GM18502 (cell line): ENCODE results near the gene KITLG.
"Not testable (repeated sequence)": the region's sequence is repeated elsewhere in the genome, so short reads cannot be mapped to it uniquely, and the experiment has no call there.

ENCODE experiments used
- ATAC-seq: cut with Tn5 transposase; IDR thresholded peaks from one replicate; pipeline ENCODE4 v1.9.1; 2021; ENCODE audit warnings: mild to moderate bottlenecking; ENCODE audit not compliant: unreplicated experiment, poor library complexity

KITLG gene

DNA sequence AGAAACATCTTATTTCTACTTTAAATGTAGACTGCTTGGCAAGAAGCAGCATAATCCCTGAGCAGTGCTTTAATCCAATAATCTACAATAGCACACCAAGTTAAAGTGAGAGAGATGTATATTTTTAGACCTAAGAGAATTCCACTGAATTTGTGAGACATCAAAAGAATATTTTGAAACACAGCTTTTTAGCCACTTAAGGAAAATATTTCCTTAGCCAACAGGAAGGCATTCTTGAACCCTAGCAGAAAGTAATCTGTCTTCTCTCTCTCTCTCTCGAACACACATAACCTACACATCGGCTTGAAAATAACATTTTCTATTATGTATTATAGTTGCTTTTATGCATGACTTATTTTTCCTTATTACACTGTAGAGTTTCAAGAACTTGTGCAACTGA is 34.0 kb downstream of the KITLG start:
- no peak for ATAC-seq

DNA sequence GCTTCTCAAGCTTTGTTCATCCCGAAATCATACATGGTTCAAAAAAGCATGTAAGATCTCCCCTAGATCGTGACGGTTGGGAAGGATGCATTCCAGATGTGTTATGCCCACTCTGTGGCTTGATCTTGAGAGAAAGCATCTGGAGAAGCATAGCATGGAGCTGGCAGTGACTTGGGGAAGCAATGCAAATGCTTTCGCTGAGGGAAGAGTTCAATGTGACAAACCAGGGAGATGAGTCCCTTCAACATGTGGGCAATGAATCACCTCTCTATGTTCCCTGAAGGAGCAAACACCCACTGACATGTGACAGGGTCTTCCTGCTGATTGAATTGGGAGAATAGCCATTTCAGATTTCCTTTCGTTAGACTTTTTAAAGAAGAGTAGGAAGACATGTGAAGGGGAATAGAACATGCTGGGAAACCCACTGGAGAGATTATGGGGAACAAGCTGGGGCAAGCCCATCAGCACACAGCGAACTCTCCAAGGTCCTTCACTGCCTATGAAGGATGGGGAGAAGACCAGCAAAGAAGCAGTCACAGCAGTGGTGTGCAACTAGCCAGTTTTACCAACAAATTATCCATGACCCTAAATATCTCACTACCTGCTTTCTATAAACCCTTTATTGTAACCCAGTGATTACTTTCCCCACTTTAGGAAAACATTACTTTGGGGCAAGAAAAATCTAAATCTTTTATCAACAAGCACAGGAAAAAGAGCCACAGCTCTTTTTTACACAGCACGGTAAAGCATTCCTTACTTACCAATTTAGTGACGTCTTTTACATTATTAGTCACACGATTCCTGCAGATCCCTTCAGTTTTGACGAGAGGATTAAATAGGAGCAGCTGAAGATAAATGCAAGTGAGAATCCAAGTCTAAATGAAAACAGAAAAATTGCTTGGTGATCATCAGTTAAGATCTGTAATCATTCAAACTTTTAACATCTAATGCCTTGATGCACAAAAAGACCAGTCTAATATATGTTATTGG is 35.0 kb downstream of the KITLG start:
- no peak for ATAC-seq

DNA sequence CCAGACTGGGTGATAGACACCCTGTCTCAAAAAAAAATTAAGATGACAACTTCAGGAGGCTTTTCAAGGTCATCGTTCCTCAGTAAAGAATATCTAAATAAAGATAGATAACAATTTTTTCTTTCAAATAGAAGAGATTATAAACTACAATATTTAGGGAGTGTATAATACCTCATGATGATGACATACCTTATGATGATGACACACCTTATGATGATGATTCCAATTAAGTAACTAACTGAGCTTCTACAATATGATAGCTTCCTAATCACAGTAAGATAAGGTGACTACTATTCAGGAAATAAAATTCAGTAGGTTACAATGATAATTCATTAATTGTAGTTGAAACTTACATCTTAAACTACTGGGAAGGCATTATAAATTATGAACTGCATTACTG is 40.4 kb downstream of the KITLG start:
- ATAC-seq: no peak

DNA sequence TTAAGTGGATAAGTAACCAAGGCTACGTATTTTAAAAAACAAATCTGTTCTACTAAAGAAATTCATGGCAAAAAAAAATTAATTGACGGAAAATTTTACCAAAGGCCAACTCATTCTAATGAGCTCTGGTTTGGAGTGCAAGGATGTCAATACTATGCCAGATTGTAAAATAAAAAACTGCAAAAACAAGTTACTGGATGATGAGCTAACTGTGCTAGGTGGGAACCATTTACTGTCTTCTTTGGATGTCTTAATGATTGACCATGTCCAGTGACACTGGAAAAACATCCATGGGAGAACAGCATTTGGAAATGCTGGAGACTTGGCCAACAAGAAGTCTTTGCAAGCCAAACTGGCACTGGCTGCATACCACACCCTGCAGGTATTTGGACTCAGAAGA is 41.6 kb downstream of the KITLG start:
- ATAC-seq: no peak

DNA sequence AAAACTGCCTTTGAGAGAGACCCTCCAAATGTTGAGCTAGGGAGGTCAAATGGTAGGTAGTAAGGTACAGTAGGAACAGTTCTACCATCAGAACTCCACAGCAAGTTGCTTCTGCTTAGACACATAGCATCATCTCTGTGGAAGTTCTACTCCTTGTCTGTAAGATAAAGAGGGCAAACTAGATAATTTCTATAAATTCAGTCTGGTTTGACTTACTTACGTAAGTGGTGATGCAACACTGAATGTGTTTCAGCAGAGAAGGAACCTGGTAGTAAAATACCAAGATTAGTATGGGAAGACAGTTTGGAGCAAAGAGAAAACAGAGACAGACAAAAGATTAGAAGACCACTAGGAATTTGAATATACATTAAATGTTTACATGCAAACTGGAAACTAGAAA is 42.0 kb downstream of the KITLG start:
- ATAC-seq: no peak

DNA sequence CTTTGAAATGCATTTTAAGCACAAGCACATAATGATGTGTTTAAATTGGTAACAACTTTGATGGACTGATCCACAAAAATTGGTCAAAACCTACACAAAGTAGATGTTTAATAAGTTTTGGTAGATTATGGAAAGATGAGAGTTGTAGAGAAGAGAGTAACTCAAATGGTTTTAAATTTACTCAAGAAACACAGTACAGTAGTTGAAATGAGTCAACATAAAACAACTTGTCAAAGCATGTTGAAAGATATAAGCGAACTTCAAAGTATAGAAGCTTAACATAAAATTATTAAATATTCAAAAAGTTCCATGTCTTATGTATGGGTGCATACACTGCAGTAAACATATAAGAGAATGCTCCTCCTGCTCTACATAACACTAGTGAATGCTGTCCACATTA is 49.4 kb downstream of the KITLG start:
- ATAC-seq: no peak

DNA sequence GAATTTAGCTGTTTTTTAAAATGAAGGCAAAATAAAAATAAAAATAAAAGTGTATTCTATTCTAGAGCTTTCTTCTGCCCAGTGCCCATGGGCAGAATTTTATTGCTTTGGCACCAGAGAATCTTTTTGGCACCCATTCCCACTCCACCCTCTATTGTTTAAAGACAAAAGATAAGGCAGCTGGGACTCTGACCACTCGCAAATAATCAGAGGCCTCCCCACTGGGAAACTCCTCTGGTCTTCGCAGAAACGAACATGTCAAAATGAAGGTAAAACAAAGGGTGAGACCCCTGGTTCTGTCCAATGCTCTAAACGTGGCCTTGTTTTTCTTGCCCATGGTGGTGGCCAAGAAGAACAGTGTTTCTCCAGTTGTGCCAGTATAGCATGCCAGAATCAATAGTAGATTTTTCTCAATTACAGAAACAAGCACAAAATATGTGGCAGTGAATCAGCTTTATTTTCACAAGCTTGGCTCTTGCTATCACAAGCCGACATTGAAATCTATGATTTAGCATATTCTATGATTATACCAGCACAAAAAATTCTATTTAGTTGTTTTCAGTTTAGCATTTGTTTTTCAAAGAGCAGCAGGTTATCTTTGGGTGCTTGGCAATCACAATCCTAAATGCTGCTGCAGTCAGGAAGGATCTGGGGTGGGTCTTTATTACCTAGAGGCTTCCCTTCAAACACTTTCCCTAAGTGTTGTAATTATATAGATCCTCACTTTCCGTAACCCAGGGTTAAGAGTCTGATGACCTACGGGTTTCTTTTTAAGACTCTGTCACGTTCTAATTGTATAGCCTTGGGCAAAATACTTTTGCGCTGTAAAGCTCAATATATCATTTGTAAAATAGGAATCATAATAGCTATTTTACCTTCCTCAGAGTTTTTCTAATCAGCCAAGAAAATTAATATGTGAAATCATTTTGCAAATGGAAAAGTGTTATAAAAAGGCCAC is 50.5 kb downstream of the KITLG start:
- no peak for ATAC-seq

DNA sequence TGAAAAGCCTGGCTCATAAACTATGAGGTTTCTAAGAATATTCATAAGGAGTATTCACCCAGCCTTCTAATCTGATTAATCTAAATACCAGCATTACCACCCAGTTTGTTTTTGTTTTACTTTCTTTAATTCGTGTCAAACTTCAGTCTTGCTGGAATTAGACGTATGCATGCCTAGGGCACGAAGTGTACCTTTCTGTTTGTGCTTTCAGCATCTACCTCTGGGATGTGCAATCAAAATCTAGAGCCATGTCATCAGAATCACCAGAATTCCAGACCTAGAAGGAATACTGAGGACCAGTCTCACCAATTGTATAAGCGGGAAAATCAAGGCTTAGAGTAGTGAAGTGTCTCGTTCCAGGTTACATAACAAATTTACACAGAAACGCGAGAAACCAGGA is 57.3 kb downstream of the KITLG start:
- ATAC-seq: no peak

DNA sequence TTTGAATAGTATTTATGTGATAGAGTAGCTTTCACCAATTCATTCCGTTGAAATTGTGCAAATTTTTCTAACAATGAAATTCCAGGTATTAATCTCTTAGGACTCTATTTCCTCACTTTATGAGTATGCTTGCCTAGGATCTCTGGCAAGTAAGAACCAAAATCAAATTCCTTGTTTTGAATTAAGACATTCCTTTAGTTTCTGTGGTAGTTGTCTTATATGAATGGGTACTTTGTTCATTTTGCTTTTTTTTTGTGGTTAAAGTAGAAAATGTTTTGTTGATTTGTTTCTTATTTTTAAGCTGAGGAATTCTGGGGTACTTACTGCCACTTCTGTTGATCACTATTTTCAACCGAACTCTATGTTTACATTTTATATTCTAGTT is 59.8 kb downstream of the KITLG start:
- no peak for ATAC-seq

DNA sequence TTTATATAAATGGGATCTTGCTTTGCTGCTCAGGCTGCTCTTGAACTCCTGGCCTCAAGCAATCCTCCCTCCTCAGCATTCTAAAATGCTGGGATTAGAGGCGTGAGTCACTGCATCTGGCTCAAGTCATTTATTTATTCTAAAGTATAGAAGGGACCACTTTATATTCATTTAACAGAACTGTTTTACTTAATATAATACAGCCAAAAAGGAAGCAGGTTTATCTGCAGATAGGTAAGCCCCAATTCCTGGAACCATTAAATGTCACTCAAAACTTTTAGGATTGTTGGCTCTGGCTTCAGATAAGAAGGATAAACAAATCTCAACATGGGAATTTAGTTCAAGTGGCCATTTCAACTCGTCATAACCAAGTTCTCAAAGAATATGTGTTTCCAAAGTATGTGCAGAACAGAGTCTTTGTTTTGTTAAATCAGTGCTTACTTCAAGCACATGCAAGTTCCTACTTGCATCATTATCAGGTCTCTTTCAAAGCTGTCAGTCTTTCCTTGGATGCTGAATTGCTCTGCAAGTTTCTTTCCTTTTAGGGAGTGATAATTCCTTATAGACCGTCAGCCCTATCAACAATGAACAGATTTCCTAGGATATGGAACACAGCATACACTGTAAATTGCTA is 60.4 kb downstream of the KITLG start:
- ATAC-seq: no peak

DNA sequence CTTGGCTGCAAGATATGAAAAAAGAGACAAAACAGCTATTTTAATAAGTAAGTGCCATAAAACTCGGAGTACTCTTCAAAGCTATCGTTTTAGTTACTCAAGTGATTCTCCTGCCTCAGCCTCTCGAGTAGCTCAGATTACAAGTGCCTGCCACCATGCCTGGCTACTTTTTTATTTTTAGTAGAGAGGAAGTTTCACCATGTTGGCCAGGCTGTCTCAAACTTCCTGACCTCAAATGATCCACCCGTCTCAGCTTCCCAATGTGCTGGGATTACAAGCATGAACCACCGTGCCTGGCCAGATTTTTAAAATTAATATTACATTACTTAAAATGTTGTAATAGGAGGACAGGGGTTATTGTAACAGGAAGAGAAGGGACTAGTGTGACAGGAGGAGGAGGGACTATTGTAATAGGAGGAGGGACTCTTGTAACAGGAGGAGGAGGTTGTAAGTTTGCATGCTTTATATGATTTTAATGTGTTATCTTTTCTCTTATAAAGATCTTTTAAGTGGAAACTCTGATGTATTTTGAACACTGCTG is 61.3 kb downstream of the KITLG start:
- no peak for ATAC-seq

DNA sequence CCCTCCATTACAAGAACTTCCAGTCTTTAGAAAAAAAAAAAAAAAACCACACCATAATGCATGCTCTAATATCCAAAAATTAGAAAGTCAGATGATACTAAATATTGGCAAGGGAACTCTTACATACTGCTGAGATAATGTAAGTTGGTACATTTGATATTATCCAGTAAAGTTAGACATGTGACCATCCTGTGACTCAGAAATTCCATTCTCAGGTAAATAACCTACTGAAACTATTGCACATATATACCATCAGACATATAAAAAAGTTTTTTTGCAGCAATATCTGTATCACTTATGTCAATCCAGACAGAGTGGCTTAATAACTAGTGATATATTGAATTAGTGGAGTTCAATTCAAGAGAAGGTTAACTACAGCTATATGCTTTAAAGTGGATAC is 63.5 kb downstream of the KITLG start:
- ATAC-seq: no peak

DNA sequence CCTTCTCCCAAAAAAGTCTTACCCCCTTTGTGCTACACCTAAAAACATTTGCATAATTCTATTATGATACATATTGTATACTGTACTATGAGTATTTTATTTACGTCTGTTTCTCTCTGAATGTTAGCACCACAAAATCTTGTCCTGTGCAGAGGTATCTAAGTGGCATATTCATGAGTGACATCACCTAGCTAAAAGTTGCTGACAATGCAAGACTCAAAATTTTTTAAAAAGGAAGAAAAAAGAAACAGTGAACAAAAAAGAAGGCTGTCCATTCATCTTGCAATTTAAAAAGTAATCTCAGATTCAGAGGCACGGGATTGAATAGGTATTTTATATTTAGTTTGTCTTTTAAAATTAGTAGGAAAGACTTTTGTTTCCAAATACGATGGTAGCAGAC is 69.4 kb downstream of the KITLG start:
- ATAC-seq: no peak

DNA sequence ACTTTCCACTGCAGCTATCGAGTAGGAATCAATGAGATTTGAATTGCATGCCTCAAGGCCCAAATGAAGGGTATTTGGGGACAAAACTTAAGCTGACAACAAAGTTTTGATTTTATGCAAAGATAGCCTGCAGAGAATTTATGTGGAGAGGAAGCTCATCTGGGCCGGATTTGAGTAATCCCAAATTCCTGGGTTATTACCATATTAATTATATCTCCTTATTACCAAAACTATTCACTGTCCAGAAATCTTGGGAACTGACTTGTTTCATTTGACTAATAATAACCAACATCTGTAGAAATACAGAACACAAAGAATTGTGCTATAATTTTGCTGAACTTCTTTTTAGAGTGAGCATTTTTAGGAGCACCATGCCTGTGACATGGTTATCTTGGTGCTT is 70.4 kb downstream of the KITLG start:
- ATAC-seq: no peak

DNA sequence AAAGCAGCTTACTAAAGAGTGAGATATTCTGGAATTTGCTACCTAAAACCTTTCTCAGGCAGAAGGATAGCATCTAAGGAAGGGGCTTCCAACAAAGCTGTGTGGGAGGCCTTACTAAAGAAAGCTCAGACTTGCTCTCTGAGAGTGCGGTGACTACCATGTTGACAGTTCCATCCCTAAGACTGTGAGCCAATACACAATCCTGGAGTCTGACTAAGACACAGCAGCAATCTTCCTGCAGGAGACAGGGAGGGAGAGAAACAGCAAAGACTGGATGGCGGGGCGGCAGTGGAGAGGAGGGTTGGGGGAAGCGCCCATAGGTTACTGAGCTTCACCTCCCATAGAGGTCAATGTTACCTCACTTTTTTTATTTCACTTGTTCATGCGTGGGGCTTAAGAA is 70.9 kb downstream of the KITLG start:
- no peak for ATAC-seq

DNA sequence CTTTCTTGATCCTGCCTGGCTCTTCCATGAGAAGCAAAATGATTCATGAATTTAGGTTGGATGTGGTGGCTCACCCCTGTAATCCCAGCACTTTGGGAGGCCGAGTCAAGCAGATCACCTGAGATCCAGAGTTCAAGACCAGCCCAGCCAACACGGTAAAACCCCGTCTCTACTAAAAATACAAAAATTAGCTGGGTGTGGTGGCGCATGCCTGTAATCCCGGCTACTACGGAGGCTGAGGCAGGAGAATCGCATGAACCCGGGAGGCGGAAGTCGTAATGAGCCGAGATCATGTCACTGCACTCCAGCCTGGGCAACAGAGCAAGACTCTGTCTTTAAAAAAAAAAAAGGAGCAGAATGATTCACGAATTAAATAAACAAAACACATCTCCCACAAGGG is 72.4 kb downstream of the KITLG start:
- not testable (repeated sequence) for ATAC-seq

DNA sequence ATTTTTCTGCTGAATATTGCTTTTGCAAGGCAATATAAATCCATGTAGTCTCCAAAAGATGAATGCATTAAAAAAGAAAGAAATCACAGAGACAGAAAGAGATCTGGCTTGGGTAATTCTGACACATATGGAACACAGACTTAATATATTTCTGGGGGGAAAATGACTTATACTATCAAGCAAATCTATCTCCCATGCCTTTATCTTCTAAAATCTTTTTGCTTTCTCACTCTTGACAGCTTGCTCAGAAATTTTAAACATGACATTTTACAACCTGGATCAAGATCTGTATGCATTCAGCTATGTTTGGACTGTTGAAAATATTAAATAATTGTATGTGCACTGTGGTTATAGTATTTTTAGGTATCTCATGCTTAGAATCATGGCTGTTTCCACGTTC is 73.0 kb downstream of the KITLG start:
- no peak for ATAC-seq

DNA sequence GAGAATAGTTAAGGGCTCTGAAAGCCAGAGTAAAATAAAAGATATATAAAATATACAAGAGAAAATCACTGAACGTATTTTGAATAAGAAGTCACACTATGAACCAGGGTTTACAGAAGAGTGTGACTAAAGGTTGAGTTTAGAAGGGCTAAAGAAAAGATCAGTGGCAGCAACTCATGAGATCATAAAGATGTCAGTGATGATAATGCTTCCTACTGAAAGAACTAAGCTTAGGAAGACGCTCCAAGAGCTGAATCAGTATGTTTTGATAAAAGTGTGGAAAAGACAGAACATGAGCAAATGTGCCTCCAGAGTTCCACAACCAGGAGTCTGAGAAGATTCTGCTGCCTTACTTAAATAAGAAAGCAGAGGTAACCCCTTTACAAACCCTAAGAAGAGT is 74.6 kb downstream of the KITLG start:
- no peak for ATAC-seq

DNA sequence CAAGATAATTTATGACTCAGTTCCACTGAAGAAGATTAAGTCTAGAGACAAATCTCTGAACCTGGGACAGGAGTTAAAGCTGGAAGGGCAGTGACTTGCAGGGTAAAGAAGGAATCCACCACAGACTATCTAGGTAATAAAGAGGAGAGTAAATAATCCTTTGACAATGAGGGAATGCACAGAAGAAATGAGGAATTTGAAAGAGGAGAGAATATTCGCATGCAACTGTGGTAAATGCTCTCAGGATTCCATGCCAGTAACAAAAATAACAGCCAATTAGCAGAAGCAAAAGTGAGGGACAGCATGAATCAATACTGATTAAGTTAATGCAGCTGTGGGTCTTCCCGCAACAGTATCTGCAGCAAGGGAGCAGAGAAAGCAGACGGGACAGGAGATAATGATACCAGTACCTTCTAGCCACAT is 77.0 kb downstream of the KITLG start:
- no peak for ATAC-seq
